Hematopoietic multipotent progenitor cell treated with erythropoietin and hydrocortisone succinate and interleukin-3 and kit ligand, for 4 days (in vitro differentiated cells): ENCODE data around the gene TEPSIN.

Experiments used
- DNase-seq: peaks from one replicate; pipeline ENCODE4 v3.0.0-alpha.2; 2015

The TEPSIN gene

GRCh38 chr17:81181811-81182185 is 57.1 kb downstream of the TEPSIN start:
- DNase-seq: no peak

- DNase-seq: no peak
Measured at GRCh38 chr17:81180836-81181810, 57.7 kb downstream of the TEPSIN start.

DNA sequence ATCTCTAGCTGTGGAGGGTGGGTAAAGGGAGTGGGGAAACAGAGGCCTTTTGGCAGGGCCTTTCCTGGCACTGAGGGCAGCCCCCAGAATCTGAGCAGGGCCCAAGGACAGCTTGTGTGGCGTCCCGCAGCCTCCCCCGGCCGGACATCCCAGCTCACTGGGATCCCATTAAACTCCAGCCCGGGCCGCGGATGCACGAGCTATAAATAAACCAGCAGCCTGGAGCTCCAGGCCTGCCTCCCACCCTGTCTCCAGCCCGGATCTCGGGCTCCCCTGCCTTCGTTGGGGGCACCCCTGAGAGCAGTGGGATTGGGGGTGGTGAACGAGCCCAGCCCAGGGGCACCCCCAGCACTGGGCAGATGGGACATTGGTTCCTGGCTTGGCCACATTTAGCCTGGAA is 59.0 kb downstream of the TEPSIN start:
- no peak for DNase-seq

DNA sequence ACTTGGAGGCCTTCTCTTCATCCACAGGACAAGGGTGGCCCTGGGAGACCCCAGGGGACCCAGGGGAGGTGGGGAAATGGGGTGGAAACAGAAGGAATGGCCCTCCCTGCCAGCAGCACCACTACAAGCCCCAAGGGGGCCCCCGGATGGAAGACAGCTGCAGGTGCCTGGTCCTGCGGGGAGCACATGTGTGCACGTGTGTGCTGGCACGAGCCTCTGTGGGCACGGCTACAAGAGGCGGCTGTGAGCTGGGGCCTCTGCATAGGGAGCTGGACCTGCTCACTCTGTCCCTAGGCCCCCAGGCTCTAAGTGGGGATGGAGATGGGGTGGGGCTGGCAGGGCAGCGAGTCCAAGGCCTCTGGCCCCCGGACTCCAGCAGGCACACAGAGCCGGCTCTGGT is 59.6 kb downstream of the TEPSIN start:
- no peak for DNase-seq
